Fibroblast of lung (primary cell): ENCODE data around the gene ALDH5A1.

Source experiments
- CTCF ChIP-seq, 2 donors: IDR thresholded peaks in 1 of 2; conservative IDR thresholded peaks in 1 of 2; 1 replicate in 1 of 2; 2 replicates in 1 of 2; pipeline ENCODE4 v1.5.1; 2011 to 2012; ENCODE audit warnings: low read length in 2 of 2, control low read depth in 1 of 2, inconsistent platforms in 1 of 2, low read depth in 1 of 2, mild to moderate bottlenecking in 1 of 2
- EZH2 ChIP-seq: IDR thresholded peaks from 2 replicates; pipeline ENCODE4 v1.5.1; 2012; ENCODE audit warnings: low read length, control low read depth, mild to moderate bottlenecking; ENCODE audit errors: missing control alignments

GRCh38 chr6:24569811-24570210 is 75.0 kb downstream of the ALDH5A1 start:
- TF ChIP-seq CTCF (conservative IDR thresholded peaks at IDR 0.05 in 1 of 2, IDR thresholded peaks at IDR 0.05 in 1 of 2; ENCODE audit: low read depth in 1 of 2, low read length in 2 of 2) (no peak), EZH2 (no peak)
